GM18907 (cell line): ENCODE measurements around the gene TMEM95.
A peak's percentile ranks its signal among the peaks of the same experiment; 100 is the strongest.

Experiments
- ATAC-seq: cut with Tn5 transposase; IDR thresholded peaks from one replicate; pipeline ENCODE4 v1.9.1; 2021; ENCODE audit warnings: mild to moderate bottlenecking, moderate library complexity; ENCODE audit not compliant: unreplicated experiment

The TMEM95 gene

DNA sequence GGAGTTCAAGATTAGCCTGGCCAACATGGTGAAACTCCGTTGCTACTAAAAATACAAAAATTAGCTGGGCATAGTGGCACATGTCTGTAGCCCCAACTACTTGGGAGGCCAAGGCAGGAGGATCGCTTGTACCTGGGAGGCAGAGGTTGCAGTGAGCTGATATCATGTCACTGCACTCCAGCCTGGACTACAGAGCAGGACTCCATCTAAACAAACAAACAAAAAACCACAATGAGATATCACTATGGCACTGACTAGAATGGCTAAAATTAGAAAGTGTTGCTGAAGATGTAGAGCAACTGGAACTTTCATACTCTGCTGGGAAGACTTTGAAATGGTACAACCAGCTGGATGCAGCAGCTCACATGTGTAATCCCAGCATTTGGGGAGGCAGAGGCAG is 19.4 kb downstream of the TMEM95 start:
- no peak for ATAC-seq

GRCh38 chr17:7379134-7379533 is 24.2 kb downstream of the TMEM95 start:
- no peak for ATAC-seq

DNA sequence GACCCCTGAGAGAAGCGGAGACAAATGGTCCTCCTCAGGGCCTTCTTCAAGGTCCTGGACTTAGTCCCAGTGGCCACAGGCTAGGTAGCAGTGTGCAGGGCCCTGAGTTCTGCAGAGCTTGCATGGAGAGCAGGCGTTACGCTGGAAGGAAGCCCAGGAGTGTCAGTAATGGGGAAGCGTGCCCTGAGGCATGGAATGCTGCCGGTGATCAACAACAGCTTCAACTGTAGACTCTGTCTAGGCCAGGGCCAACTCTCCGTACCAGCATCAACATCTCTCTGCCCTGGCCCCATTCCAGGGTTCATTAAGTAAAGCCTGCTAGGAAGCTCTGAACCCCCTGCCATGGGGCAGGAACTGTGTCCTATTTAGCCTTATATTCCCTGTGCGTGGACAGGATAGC is 25.4 kb downstream of the TMEM95 start:
- no peak for ATAC-seq

DNA sequence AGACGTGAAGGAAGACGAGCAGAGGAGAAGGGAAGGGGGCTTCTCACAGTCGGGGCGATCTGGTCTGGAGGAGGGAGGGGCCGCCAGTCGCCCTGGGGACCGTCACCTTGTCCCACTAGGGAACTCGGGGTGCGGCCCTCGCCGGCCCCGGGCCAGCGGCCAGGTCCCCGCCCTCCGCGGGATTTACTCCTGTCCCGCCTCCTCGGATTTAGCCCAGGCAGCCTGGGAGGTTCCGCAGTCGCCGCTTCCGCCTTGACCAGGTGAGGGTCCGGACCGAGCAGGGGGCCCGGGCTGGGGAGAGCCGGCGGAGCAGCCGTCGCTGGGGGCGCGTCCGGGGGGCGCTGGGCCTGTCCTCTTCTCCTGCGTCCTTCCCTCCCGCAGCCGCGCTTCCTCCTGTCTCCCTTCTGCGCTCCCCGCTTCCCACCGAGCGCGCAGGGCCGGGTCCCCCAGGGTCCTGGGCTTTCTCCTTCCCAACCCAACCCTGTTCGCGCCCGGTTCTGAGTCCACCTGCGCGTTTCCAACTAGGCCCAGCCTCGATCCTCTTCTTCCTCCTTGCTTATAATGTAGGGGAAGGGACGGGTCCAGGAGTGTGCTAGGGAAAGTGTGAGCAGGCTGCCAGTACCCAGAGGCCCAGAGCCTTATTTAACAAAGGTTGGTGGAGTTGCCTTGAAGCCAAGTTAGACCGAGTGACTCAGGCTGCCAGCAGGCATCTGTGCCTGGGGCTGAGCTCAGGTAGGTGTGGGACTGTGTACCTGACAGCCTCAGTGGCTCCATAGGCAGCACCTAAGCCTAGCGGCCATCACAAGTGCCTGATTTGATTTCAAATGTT is 26.1 kb downstream of the TMEM95 start, which contains the start of gene TNK1:
TNK1 (plus strand) TSS at position 235 of the 829 bp plus-strand sequence. CDS start 1,838 bp downstream, outside the sequence.
- no peak for ATAC-seq

DNA sequence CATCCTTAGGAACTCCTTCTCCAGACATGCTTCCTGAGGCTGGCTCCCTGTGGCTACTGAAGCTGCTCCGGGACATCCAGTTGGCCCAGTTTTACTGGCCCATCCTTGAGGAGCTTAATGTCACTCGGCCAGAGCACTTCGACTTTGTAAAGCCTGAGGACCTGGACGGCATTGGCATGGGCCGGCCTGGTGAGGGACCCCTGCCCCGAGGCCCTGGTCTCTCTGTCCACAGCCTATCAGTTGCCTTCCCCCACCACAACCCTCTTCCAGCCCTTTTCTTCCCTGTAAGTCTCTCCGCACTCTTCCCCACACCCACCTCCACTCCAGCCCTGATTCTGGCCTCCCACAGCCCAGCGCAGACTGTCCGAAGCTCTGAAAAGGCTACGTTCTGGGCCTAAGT is 27.9 kb downstream of the TMEM95 start:
- no peak for ATAC-seq

DNA sequence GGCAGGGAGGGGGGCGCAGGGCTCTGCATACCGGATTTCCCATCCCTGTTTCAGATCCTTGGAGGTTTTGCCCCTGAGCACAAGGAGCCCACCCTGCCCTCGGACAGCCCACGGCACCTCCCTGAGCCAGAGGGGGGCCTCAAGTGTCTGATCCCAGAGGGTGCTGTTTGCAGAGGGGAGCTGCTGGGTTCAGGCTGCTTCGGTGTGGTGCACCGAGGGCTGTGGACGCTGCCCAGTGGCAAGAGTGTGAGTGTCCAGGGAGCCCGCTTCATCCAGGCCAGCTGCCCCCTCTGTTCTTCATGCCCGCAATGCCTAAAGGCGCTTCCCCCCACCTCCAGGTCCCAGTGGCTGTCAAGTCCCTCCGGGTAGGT is 28.4 kb downstream of the TMEM95 start:
- no peak for ATAC-seq

DNA sequence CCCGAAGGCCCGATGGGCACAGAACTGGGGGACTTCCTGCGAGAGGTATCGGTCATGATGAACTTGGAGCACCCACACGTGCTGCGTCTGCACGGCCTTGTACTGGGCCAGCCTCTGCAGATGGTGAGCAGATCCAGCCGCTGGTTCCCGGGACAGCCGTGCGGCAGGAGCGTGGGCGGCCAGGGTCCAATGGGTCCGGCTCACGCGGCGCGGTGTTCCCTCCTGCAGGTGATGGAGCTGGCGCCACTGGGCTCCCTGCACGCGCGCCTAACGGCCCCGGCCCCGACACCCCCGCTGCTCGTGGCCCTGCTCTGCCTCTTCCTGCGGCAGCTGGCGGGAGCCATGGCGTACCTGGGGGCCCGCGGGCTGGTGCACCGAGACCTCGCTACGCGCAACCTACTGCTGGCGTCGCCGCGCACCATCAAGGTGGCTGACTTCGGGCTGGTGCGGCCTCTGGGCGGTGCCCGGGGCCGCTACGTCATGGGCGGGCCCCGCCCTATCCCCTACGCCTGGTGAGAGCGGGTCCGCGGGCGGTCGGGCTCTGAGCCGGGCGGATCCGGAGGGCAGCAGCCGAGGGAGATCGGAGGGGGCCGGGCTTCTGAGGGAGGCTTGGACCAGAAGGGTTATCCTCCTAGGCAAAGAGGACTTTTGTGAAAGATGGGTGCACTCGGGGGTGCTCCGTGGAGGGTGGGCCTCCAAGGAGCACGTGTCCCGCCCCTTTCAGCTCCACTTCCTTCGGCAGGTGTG is 29.0 kb downstream of the TMEM95 start:
- ATAC-seq: no peak

- ATAC-seq: no peak
Measured at GRCh38 chr17:7384489-7385081, 29.6 kb downstream of the TMEM95 start.

DNA sequence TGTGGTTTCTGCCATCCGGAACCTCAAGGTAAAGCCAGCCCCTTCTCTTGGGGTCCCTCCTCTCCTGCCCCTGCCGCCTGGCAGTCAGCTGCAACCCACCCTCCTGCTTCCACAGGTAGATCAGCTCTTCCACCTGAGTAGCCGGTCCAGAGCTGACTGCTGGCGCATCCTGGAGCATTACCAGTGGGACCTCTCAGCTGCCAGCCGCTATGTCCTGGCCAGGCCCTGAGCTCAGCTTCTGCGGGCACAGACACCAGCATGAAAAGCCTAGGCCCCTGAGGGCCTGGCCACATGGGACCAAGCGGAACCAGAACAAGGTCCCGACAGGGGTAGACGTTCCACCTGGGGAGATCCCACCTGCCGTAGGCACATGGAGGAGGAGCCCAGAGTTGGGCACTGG is 33.9 kb downstream of the TMEM95 start:
- ATAC-seq: no peak

- no peak for ATAC-seq
Measured at GRCh38 chr17:7389924-7390910, 35.3 kb downstream of the TMEM95 start.

DNA sequence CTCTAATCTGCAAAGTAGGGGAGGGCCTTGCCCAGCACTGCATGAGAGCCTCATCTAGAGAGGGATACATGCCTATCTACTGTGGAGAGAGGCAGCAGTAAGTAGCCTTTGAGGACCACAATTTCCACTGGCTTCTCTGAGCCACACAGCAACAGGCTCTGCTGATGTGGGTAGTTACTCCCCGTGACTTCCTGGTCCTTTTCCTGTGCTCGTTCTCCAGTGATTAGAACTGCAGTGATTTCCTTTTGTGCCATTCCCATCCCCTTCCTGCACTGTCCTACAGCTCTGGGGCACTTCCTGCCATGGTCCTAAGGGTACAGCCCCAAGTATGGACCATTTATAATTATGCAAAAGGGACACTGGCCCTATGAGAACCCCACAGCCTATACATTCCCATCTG is 36.4 kb downstream of the TMEM95 start:
- no peak for ATAC-seq

DNA sequence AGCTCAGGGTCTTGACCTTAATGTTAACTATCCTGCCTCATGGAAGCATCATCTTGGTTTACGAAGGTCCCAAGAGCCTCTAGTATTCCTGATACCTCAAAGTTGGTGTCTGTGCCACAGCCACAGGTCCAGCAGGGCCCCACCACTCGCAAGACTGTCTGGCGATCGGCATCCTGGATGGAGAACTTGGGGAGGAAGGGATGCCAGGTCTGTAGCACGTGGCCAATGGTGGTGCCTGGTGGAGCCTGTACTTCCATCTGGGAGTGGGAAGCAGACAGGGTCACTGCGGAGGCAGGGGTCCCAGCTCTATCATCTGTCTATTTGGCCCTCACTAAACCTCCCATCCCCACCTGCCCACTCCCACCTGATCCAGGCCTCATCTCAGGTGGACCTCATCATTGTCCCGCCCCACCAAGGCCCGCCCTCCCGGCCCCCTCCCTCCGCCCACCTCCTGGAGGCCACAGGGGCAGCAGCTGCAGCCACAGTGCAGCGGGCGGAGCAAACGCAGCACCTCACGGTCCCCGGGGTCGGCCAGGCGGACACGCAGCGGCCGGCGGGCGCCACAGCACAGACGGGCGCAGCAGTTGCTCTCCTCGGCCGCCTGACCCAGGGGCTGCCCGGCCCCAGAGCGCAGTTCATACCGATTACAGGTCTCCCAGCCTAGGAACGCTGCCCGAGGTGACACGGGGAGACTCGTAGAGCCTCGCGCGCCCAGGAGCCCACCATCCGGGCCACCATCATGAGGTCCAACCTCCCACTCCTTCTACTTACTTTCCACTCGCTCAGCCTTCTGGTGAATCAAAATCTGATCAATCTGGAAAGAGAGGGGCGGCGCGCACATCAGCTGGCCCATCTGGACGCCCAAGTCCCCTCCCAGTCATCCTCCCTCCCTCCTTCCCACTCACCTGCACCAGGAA is 38.0 kb downstream of the TMEM95 start:
- ATAC-seq: no peak

- peak; percentile 52 for ATAC-seq
Measured at GRCh38 chr17:7393613-7394451, 38.9 kb downstream of the TMEM95 start.

DNA sequence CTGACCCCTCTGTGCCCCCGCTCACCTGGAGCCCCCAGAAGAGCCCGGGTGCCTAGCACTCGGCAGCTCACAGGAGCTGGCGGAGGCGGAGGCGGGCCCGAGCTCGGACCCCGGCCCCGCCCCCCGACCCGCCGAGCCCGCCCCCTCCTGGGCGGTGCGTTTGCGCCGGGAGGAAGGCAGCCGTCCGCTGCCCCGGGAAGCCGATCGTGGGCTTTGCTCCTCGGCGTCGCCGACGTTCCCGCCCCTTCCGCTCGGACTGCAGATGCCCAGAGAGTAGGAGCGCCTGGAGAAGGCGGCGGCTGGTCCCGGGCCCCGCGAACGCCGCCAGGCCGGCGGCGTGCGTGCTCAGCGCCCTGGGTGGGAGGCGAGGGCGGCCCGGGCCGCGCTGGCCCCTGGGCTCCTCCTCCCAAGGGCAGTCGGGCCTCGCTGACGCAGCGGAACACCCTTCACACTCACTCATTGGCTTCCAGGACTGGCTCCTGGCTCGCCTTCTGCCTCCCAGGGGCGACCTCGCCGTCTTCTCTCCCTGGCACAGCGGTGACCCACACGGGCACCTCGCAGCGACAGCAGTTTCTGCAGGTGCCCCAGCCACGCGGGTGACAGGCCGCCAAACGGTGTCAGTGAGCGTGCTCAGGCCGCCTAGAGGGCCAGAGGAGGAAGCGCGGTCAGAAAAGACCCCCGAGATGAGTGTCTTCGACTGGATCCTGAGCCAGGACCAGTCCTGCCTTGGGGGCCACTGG is 39.7 kb downstream of the TMEM95 start, which contains the start of gene PLSCR3:
PLSCR3 (minus strand) TSS at position 74 of the 740 bp plus-strand sequence. CDS start 415 bp downstream, outside the sequence.
- peak; percentile 72 for ATAC-seq

DNA sequence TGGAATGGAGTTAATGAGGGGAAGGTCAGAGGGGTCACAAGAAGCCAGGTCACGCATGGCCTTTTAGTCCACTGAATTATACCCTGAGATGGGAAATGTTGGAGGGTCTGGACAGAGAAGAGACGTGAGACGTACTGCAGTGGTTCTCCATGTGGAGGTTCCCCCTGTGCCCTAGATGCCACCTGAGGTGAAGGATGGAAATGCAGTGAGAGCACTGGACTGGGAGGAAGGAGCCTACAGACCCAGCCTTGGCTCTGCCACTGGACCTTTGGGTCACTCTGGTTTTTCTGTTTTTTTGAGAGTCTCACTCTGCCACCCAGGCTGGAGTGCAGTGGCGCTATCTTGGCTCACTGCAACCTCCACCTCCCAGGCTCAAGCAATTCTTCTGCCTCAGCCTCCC is 41.2 kb downstream of the TMEM95 start:
- no peak for ATAC-seq

DNA sequence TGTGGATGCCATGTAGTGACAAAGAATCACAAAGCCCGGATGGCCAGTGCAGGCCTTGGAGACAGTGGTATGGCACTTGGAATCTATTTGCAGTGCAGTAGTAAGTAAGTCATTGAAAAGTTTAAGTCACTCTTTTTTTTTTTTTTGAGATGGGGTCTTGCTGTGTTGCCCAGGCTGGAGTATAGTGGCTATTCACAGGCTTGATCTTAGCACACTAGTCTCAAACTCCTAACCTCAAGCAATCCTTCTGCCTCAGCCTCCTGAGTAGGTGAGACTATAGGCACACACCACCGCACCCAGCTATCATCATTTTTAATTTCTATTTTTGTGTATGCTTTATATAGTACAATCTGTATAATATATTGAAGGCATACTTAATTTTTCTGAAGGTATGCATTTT is 43.7 kb downstream of the TMEM95 start:
- ATAC-seq: no peak

DNA sequence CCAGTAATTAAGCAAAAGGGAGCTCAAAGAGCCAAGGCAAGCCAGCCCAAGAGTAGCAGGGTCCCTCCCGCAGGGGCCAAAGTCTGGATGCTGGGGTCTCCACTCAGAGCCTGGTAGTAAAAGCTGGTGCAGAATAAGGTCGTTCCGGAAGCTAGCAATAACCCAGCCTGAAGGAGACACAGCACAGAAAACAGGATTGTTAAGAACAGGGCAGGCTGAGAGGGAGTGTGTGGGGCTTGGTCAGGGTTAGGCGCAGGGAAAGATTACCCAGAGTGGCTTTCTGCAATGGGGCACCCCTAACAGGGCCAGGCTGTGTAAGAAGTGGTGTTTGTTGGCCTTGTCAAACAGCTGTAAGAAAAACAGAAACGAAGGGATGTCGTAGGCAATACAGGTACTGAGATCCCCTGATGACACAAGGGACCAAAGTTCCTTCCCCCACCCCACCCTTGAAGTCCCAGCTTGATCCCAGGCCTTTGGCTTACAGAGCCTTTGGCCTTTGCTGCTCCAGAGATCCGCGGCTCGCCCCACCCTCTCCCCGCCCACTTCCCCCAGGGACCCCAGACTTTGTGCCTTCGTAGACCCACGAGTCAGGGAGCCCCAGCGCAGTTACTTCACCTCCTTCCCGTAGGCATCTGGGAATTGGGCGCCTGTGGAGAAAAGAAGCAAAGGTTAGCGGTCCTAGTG is 48.2 kb downstream of the TMEM95 start:
- ATAC-seq: no peak

GRCh38 chr17:7403727-7403976 is 48.7 kb downstream of the TMEM95 start:
- no peak for ATAC-seq
